DMS79 (cell line): Measurements from ENCODE around the gene H2BK1.

Experiments used
- DNase-seq: peaks from one replicate; lab custom pipeline; 2025; lab: John Stamatoyannopoulos, UW

Gene H2BK1

GRCh38 chr7:151210087-151210854 is at the start of gene H2BK1:
Gene H2BK1, minus strand, starts transcription at chr7:151210488. Its CDS starts 170 bp downstream, at chr7:151210318.
- DNase-seq, result no peak

- no peak for DNase-seq
These were observed 47.7 kb upstream of the H2BK1 start for GRCh38 chr7:151257990-151258389.

- DNase-seq, result no peak
These were observed 46.2 kb upstream of the H2BK1 start for GRCh38 chr7:151256410-151257045.

GRCh38 chr7:151255390-151255789 is 45.1 kb upstream of the H2BK1 start:
- DNase-seq, result no peak

- DNase-seq, result no peak
These were observed 44.6 kb upstream of the H2BK1 start for GRCh38 chr7:151254851-151255250.

- no peak for DNase-seq
These were observed 44.0 kb upstream of the H2BK1 start for GRCh38 chr7:151254316-151254715.

GRCh38 chr7:151252961-151253711 is 42.8 kb upstream of the H2BK1 start:
- DNase-seq, result no peak

GRCh38 chr7:151252561-151252835 is 42.2 kb upstream of the H2BK1 start:
- DNase-seq, result no peak

GRCh38 chr7:151251689-151252560 is 41.6 kb upstream of the H2BK1 start:
- no peak for DNase-seq

GRCh38 chr7:151251328-151251688 is 41.0 kb upstream of the H2BK1 start:
- DNase-seq, result no peak

GRCh38 chr7:151250181-151251132 is 40.2 kb upstream of the H2BK1 start:
- DNase-seq, result no peak

GRCh38 chr7:151249732-151250072 is 39.4 kb upstream of the H2BK1 start:
- no peak for DNase-seq

- DNase-seq, result no peak
These were observed 38.9 kb upstream of the H2BK1 start for GRCh38 chr7:151249034-151249731.

GRCh38 chr7:151248346-151249033 is 38.2 kb upstream of the H2BK1 start, which contains the start of gene SMARCD3:
Gene SMARCD3, minus strand, starts transcription at chr7:151248694. Its CDS starts 132 bp downstream, at chr7:151248562.
- DNase-seq, result no peak

GRCh38 chr7:151247611-151248345 is 37.5 kb upstream of the H2BK1 start:
- no peak for DNase-seq

GRCh38 chr7:151246851-151247580 is 36.7 kb upstream of the H2BK1 start:
- DNase-seq, result no peak

GRCh38 chr7:151246102-151246850 is 36.0 kb upstream of the H2BK1 start:
- DNase-seq, result no peak
